Measurements from ENCODE around the gene CDK3.

The CDK3 gene

GRCh38 chr17:76051561-76051960 is 50.9 kb downstream of the CDK3 start:
- Histone ChIP-seq H3K9me3 (replicated peaks; ENCODE audit: insufficient read depth, low read length) (no peaks in the 10 kb centered on the region), H3F3A (ENCODE audit: insufficient read depth, low read length) (peaks cover 9% of the 10 kb centered on the region; the same call in 1 of the 2 replicates), H3K36me3 (replicated peaks; ENCODE audit: insufficient read depth, low read length) (peaks cover 8% of the 10 kb centered on the region), H4K20me1 (ENCODE audit: insufficient read depth, low read length) (no peaks in the 10 kb centered on the region), H3K9me2 (replicated peaks; ENCODE audit: insufficient read depth, low read length) (no peaks in the 10 kb centered on the region), H3K27me3 (replicated peaks; ENCODE audit: insufficient read depth, low read length) (no peaks in the 10 kb centered on the region), H3K79me2 (ENCODE audit: low read length) (peaks cover 52% of the 10 kb centered on the region), H3K4me2 (ENCODE audit: low read depth, low read length) (no peak overlapping the region), H2AFZ (ENCODE audit: low read length) (no peak overlapping the region), H3K4me3 (ENCODE audit: low read length) (no peak overlapping the region), H3K4me1 (ENCODE audit: low read length) (peaks cover 17% of the 10 kb centered on the region), H3K9ac (ENCODE audit: low read length) (no peak overlapping the region), H3K27ac (ENCODE audit: low read length) (no peak overlapping the region)
- TF ChIP-seq EZH2 (optimal IDR thresholded peaks at IDR 0.05; ENCODE audit: low read depth, low read length): no peak
- TF ChIP-seq CTCF (IDR thresholded peaks at IDR 0.05; ENCODE audit: low read length): no peak
- no peak for TF ChIP-seq EZH2phosphoT487 (IDR thresholded peaks at IDR 0.05; ENCODE audit: low read length)
- DNase-seq: no peak

- Histone ChIP-seq H3K79me2 (ENCODE audit: low read length) (peaks cover 42% of the 10 kb centered on the region), H3K36me3 (replicated peaks; ENCODE audit: insufficient read depth, low read length) (peaks cover 15% of the 10 kb centered on the region), H3K27ac (ENCODE audit: low read length) (no peak overlapping the region), H3K9me3 (replicated peaks; ENCODE audit: insufficient read depth, low read length) (no peaks in the 10 kb centered on the region), H3F3A (ENCODE audit: insufficient read depth, low read length) (peaks cover 5% of the 10 kb centered on the region; the same call in 1 of the 2 replicates), H2AFZ (ENCODE audit: low read length) (no peak overlapping the region), H3K4me3 (ENCODE audit: low read length) (no peak overlapping the region), H3K9me2 (replicated peaks; ENCODE audit: insufficient read depth, low read length) (no peaks in the 10 kb centered on the region), H3K27me3 (replicated peaks; ENCODE audit: insufficient read depth, low read length) (no peaks in the 10 kb centered on the region), H3K4me1 (ENCODE audit: low read length) (peaks cover 9% of the 10 kb centered on the region), H3K9ac (ENCODE audit: low read length) (no peak overlapping the region), H3K4me2 (ENCODE audit: low read depth, low read length) (no peak overlapping the region), H4K20me1 (ENCODE audit: insufficient read depth, low read length) (no peaks in the 10 kb centered on the region)
- TF ChIP-seq CTCF (IDR thresholded peaks at IDR 0.05; ENCODE audit: low read length) (no peak), EZH2phosphoT487 (IDR thresholded peaks at IDR 0.05; ENCODE audit: low read length) (no peak), EZH2 (optimal IDR thresholded peaks at IDR 0.05; ENCODE audit: low read depth, low read length) (no peak)
- no peak for DNase-seq
Measured at GRCh38 chr17:76053246-76054111, 52.8 kb downstream of the CDK3 start.

GRCh38 chr17:76054112-76054476 is 53.4 kb downstream of the CDK3 start:
- Histone ChIP-seq H3K27me3 (replicated peaks; ENCODE audit: insufficient read depth, low read length) (no peaks in the 10 kb centered on the region), H3F3A (ENCODE audit: insufficient read depth, low read length) (0 out of 2 replicates have a peak, but pooled peaks cover 3% of the 10 kb centered on the region), H3K9me3 (replicated peaks; ENCODE audit: insufficient read depth, low read length) (no peaks in the 10 kb centered on the region), H3K4me2 (ENCODE audit: low read depth, low read length) (no peak overlapping the region), H3K27ac (ENCODE audit: low read length) (no peak overlapping the region), H3K79me2 (ENCODE audit: low read length) (peaks cover 36% of the 10 kb centered on the region), H3K4me3 (ENCODE audit: low read length) (no peak overlapping the region), H3K9me2 (replicated peaks; ENCODE audit: insufficient read depth, low read length) (no peaks in the 10 kb centered on the region), H4K20me1 (ENCODE audit: insufficient read depth, low read length) (no peaks in the 10 kb centered on the region), H2AFZ (ENCODE audit: low read length) (no peak overlapping the region), H3K9ac (ENCODE audit: low read length) (no peak overlapping the region), H3K4me1 (ENCODE audit: low read length) (peaks cover 3% of the 10 kb centered on the region; the same call in 1 of the 2 replicates), H3K36me3 (replicated peaks; ENCODE audit: insufficient read depth, low read length) (peaks cover 19% of the 10 kb centered on the region)
- DNase-seq: no peak
- TF ChIP-seq CTCF (IDR thresholded peaks at IDR 0.05; ENCODE audit: low read length) (no peak), EZH2 (optimal IDR thresholded peaks at IDR 0.05; ENCODE audit: low read depth, low read length) (no peak), EZH2phosphoT487 (IDR thresholded peaks at IDR 0.05; ENCODE audit: low read length) (no peak)

Measured in MM.1S (cell line).